Left hindlimb (tissue), 1 donor: ENCODE results near the gene FAM184A.
"Not testable (repeated sequence)": the region's sequence is repeated elsewhere in the genome, so short reads cannot be mapped to it uniquely, and the experiment has no call there.

Source experiments
- DNase-seq: peaks from one replicate; pipeline ENCODE4 v3.0.0-alpha.2; 2018

FAM184A gene, protein sequence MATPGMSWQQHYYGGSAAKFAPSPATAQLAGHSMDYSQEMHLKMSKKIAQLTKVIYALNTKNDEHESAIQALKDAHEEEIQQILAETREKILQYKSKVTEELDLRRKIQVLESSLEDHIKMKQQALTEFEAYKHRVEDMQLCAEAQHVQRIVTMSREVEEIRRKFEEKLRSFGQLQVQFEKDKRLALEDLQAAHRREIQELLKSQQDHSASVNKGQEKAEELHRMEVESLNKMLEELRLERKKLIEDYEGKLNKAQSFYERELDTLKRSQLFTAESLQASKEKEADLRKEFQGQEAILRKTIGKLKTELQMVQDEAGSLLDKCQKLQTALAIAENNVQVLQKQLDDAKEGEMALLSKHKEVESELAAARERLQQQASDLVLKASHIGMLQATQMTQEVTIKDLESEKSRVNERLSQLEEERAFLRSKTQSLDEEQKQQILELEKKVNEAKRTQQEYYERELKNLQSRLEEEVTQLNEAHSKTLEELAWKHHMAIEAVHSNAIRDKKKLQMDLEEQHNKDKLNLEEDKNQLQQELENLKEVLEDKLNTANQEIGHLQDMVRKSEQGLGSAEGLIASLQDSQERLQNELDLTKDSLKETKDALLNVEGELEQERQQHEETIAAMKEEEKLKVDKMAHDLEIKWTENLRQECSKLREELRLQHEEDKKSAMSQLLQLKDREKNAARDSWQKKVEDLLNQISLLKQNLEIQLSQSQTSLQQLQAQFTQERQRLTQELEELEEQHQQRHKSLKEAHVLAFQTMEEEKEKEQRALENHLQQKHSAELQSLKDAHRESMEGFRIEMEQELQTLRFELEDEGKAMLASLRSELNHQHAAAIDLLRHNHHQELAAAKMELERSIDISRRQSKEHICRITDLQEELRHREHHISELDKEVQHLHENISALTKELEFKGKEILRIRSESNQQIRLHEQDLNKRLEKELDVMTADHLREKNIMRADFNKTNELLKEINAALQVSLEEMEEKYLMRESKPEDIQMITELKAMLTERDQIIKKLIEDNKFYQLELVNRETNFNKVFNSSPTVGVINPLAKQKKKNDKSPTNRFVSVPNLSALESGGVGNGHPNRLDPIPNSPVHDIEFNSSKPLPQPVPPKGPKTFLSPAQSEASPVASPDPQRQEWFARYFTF

DNA sequence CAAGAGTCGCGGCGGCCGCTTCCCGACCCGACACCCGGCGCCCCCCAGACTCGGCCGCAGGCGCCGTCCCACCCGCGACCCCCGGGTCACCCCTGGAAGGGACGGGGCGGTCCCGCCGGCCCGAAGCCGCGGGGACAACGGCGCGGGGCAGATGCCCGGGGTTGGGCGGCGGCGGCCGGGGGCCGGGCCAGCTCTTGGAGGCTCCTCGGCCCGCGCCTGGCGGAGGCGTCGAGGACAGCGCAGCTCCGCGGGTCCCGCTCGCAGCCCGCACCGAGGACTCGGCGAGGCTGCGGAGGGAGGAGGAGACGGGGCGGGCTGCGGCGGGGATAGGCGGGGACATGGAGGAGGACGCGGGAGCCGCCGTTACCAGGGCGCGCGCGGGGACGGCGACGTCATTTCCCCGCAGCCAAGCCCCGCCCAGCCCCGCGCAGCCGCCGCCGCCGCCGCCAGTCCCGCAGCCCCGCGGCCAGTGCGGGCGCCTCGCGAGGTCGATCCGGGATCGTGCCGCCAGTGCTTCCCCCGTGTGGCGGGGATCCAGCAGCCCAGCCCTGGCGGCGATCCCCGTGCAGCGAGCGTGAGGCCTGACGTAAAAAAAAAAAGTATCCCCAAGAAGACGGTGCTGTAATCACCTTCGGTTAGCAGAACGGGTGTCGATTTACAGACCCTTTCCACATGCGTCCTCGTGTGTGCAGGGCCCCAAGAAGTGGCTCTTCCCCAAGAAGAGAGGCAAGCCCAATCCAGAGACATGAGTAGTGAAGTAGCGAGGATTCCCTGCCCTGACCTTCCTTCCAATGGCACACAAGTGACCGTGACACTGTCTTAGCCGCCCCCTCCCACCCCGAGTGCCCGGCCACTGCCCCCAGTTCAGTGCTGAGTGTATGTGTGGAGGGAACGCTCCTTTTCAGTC is at the start of gene FAM184A:
FAM184A (minus strand) TSS at position 289 of the 907 bp plus-strand sequence. CDS start 365 bp downstream, outside the sequence.
- DNase-seq: peak; percentile 77

GRCh38 chr6:119127627-119128026 is 49.2 kb upstream of the FAM184A start:
- DNase-seq: no peak

- DNase-seq: no peak
Observed at GRCh38 chr6:119126826-119127225, 48.4 kb upstream of the FAM184A start.

DNA sequence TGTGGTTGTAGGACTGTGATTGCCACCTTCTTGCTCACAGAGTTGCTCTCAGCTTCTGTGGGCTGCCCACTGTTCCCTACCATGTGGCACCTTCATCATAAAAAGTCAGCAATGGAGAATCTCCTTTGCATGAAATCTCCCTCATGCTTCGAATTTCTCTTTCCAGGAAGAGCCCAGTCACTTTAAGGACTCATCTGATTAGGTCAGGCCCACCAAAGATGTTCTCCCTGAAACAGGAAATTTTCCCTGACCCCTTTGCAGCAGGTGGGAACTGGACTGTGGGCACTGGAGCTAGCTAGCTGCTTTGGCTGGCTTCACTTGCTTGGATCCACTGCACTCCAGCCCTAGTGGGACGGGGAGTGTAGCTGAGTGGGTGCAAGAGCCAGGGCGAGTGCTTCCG is 47.7 kb upstream of the FAM184A start:
- DNase-seq: no peak

DNA sequence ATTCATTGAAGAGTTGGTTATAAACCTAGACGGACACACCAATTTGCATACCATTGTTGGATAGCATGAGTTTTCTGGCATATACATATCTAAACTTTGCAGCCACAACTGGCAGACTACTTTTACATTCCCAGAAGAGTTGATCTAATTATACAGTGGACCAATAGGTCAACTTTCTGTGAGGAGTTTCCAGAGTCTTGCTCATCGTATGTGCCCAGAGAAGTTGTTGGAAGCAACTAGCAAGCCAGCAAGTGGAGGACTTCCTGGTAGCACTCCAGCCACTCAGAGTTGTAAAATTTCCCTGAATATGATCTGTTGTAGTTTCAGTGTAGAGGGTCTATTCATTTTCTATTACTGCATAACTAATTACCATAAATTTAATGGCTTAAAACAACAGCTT is 47.1 kb upstream of the FAM184A start:
- DNase-seq: no peak

GRCh38 chr6:119124079-119124824 is 45.8 kb upstream of the FAM184A start:
- no peak for DNase-seq

DNA sequence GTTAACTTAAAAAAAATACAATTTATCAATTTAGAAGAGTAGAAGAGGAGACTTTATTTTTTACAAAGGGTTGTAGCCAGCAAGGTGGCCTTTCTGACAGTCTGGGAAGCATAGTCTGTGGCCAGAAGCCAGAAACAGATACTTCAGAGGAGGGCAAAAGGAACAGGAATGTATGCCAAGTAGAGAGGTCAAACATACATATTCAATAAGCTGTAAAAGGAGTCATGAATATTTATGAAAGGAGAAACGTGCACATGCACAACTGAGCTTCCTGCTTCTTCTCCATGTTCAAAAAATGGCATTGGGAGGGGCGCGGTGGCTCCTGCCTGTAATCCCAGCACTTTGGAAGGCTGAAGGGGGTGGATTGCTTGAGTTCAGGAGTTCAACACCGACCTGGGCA is 43.9 kb upstream of the FAM184A start:
- DNase-seq: no peak

GRCh38 chr6:119121367-119121766 is 42.9 kb upstream of the FAM184A start:
- no peak for DNase-seq

DNA sequence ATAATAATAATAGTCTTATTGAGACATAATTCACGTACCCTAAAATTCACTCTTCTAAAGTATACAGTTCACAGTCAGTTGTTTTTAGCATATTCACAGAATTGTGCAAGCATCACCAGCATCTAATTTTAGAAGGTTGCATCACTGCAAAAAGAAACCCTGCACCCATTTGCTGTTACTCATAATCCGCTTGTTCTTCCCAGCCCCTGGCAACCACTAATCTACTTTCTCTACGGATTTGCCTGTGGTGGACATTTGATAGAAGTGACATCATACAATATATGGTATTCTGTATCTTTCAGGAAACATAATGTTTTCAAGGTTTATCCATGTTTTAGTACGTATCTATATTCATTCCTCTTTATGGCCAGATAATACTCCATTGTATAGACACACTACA is 41.5 kb upstream of the FAM184A start:
- no peak for DNase-seq

GRCh38 chr6:119119062-119119461 is 40.6 kb upstream of the FAM184A start:
- not testable (repeated sequence) for DNase-seq

GRCh38 chr6:119116712-119117281 is 38.3 kb upstream of the FAM184A start:
- no peak for DNase-seq

- DNase-seq: no peak
Observed at GRCh38 chr6:119113961-119114360, 35.5 kb upstream of the FAM184A start.

- no peak for DNase-seq
Observed at GRCh38 chr6:119112812-119113530, 34.5 kb upstream of the FAM184A start.

DNA sequence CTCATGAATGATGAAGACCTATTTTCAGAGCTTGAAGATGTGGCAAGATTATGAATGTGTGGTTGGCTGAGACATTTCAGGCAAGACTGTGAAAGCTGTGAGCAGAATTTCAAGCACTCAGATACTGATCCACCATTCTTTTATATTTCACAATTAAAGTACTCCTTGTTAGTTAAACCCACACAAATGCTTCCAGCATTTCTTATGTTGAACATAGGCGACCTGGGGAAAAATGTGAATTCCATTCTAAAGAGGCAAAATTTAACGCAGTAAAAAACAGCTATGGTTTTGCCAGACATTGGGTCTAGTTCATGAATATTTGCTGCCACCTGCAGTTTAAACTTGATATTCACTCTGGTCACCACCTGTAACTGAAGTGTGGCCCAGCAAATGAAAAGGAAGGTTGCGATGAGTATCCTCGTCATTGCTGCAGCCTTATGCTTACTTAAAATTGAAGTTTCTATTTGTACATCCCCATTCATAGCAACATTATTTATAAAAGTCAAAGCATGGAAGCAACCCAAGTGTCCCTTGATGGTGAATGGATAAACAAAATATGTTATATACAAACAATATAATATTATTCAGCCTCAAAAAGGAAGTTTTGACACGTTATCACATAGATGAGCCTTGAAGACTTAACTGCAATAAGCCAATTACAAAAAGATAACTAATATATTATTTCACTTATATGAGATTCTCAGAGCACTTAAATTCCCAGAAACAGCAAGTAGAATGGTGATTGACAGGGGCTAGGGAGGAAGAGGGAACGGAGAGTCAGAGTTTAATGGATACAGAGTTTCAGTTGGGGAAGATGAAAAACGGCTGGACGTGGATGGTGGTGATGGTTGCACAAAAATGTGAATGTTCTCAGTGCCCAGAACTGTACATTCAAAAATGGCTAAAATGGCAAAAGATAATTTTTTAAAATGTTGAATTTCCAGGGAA is 32.4 kb upstream of the FAM184A start:
- DNase-seq: no peak

DNA sequence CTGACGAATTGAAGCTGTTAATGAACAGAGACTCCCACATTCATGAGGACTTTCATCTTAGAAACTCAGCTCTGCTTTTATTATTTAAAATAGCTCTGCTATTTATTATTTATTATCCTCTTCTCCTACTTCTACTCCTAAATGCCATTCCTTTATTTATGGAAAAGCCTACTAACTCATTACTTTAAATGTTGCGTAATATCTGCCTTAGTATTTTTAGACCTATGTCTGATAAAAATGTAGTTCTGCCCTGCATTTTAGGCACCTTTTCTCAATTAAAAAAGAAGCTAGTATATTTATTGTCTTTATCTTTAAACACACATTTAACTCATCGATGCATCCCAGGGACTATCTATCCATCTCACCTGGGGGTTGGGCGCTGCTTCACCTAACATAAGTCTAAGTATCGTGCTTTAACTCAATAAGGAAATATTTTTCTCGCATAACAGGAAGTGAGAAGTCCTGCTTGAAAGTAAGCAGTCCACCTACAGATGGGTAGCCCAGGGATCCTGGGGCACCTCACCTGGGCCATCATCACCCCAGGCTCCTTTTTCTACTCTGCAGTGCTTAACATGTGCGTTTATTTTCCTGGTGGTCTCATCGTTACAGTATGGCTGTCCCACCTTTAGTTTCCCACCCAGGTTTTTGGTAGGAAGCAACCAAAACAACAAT is 31.3 kb upstream of the FAM184A start:
- DNase-seq: no peak

DNA sequence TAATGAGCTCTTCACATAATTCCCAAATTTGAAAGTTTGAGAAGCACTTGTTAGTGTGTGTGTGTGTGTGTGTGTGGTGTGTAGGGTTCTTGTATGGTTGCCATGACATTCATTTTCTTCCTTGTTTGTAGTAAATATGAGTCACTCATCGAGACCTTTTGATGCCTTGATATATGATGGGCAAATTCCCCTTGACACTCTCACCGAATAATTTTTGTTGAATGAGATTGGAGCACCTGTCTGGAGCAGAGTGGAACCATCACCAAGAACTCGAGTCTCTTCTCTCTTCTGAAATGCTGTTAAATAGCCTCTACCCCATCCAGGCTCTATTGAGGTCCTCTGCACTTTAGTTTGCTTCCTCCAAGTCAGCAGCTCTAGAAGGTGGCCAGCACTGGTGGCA is 29.6 kb upstream of the FAM184A start:
- no peak for DNase-seq

DNA sequence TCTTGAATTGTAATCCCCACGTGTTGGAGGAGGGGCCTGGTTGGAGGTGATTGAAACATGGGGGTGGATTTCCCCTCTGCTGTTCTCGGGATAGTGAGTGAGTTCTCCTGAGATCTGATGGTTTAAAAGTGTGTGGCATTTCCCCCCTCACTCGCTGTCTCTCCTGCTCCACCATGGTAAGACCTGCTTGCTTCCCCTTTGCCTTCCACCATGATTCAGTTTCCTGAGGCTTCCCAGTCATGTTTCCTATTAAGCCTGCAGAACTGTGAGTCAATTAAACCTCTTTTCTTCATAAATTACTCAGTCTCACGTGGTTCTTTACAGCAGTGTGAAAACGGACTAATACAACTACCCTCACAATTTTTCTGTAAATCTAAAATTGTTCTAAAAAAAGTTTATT is 26.8 kb upstream of the FAM184A start:
- no peak for DNase-seq

GRCh38 chr6:119102901-119103300 is 24.4 kb upstream of the FAM184A start:
- DNase-seq: no peak

- DNase-seq: no peak
Observed at GRCh38 chr6:119100115-119100514, 21.7 kb upstream of the FAM184A start.
